ENCODE measurements around the gene DEFB132. TPM values are rescaled to one million over a fixed set of nuclear protein-coding genes. Genes with fewer than 3 reads are reported as not detected.

Gene DEFB132
- total RNA-seq, 4 donors from 2014 or later = not detected

DNA sequence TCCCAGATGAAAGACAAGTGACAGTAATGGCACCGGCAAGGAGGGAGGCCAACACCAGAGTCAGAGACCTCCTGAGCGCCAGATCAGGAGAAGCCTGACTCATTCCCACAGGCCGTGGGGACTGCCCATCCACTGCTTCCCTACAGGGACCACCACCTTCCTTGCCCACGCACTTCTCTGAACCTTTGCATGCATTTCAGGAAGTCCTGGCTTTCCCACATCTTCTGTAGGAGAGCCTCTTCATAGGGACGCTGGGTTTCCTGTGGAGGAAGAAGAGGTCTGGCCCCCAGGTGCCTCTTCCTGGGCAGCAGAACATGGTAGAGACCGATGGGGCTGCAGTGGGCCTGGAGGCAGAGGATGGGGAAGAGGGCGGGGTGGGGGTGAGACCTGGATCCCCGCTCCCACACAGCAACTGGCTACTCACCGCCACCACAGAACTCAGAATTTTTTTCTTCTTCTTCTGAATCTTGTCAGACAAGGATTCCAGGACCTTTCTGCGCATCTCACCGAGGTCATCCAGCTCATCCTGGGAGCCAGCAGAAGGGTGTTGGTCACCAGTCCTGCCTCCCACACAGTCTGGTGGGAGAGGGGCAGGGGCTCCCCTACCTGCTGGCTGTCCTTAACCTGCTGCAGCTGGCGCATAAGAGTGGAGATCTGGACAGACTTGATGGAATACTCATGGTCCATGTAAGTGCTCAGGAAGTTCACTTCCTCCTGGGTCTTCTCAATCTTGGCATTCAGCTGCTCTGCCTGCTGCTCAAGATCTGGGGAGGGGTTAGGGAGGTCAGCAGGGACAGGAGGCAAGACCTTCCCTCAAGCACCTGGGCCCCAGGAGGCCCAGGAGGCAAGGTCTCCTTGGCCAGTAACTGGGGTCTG is 19.3 kb downstream of the DEFB132 start:
- intact Hi-C loops (cut with DNase I; ENCODE audit: low total_unique reads) = no loop called here
- peak in 1 of 2 donors; percentile 74 for DNase-seq (ENCODE audit: low spot score in 2 of 2)
- no peak for TF ChIP-seq POLR2A (IDR thresholded peaks at IDR 0.05)
- TF ChIP-seq, protein P1, sequence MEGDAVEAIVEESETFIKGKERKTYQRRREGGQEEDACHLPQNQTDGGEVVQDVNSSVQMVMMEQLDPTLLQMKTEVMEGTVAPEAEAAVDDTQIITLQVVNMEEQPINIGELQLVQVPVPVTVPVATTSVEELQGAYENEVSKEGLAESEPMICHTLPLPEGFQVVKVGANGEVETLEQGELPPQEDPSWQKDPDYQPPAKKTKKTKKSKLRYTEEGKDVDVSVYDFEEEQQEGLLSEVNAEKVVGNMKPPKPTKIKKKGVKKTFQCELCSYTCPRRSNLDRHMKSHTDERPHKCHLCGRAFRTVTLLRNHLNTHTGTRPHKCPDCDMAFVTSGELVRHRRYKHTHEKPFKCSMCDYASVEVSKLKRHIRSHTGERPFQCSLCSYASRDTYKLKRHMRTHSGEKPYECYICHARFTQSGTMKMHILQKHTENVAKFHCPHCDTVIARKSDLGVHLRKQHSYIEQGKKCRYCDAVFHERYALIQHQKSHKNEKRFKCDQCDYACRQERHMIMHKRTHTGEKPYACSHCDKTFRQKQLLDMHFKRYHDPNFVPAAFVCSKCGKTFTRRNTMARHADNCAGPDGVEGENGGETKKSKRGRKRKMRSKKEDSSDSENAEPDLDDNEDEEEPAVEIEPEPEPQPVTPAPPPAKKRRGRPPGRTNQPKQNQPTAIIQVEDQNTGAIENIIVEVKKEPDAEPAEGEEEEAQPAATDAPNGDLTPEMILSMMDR (IDR thresholded peaks at IDR 0.05) = no peak
- WGBS, 2 donors = 94 to 97% methylated on average over 12 of the region's 12 CpGs
- no peak overlapping the region for H3K4me3 ChIP-seq (ENCODE audit: low read depth, poor library complexity, severe bottlenecking)

DNA sequence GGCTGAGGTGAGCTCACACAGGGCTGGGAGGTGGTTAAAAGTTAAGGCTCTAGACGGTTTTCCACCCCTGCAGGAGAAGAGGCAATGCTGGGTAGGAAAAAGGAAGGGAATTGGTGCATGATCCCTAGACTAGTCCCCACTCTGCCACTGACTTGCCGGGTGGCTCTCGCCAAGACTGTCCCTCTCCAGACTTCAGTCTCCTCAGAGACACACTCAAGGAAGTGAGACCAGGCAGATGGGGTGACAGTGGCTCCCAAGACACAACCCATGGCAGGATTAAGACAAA is 19.9 kb downstream of the DEFB132 start:
- no peak for DNase-seq (ENCODE audit: low spot score in 2 of 2)
- WGBS, 2 donors = 67 to 84% methylated on average over 3 of the region's 3 CpGs
- intact Hi-C loops (cut with DNase I; ENCODE audit: low total_unique reads) = no loop called here
- TF ChIP-seq, protein P1 (IDR thresholded peaks at IDR 0.05) = no peak
- TF ChIP-seq POLR2A (IDR thresholded peaks at IDR 0.05) = no peak
- no peak overlapping the region for H3K4me3 ChIP-seq (ENCODE audit: low read depth, poor library complexity, severe bottlenecking)

DNA sequence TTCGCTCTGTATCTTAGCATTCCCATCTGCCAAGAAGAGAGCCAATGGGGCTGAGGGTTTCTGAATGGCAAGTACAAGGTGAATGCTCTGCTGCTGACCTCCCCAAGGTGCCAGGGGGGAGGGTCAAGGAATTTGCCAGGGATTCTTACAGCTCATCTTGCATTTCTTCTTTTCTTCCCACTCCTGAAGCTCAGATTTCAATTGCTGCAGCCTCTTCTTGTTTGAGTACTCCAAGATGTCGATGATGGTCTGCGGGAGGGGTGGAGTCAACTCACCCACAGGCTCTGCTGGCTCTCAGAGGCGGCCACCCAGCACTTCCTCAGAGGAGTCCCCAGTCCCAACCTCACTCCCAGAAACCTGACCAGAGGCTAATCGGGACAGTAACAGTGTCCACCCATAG is 20.7 kb downstream of the DEFB132 start:
- TF ChIP-seq, protein P1 (IDR thresholded peaks at IDR 0.05) = no peak
- no peak for TF ChIP-seq POLR2A (IDR thresholded peaks at IDR 0.05)
- peak in 1 of 2 donors; percentile 79 for DNase-seq (ENCODE audit: low spot score in 2 of 2)
- intact Hi-C loops (cut with DNase I; ENCODE audit: low total_unique reads) = no loop called here
- H3K4me3 ChIP-seq (ENCODE audit: low read depth, poor library complexity, severe bottlenecking) = no peak overlapping the region
- WGBS, 2 donors = 89 to 90% methylated on average over 5 of the region's 5 CpGs

DNA sequence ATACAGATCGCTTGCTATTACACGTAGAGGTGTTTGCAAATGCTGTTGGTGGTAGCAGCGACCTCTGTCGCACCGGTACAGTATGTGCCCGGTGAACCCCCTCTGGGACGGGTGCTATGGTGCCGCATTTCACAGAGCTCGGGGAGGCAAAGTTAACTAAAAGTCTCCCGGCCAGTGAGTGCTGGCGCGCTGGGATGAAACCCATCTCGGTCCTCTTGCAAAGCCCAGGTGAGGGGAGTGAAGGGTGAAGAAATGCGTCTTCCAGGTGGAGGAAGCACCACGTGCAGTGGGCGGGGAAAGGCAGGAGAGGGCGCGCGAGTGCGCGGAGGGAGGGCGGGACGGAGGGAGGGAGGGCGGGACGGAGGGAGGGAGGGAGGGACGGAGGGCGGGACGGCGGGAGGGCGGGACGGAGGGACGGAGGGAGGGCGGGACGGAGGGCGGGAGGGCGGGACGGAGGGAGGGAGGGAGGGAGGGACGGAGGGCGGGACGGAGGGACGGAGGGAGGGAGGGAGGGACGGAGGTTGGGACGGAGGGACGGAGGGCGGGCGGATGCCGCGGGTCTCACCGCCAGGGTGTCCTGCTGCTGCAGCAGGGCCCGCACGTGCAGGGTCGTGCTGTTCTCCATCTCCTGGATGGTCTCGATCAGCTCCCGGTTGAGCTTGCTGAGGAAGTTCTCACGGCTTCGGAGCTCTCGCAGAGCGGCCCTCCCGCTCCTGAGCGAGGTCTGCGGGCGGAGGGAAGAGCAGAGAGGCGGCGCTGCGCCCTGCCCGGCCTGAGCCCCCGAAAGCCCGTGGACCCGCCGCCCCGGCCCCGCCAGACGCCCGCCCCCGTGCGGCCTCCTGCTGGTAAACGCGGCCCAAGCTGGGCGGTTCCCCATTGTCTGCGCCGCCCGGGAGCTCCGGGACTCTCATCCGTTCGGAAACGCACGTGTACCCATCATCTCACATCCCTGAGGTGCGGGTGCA is 21.4 kb downstream of the DEFB132 start:
- TF ChIP-seq, protein P1 (IDR thresholded peaks at IDR 0.05) = no peak
- TF ChIP-seq POLR2A (IDR thresholded peaks at IDR 0.05) = no peak
- intact Hi-C loops (cut with DNase I; ENCODE audit: low total_unique reads) = no loop called here
- no peak overlapping the region for H3K4me3 ChIP-seq (ENCODE audit: low read depth, poor library complexity, severe bottlenecking)
- DNase-seq (ENCODE audit: low spot score in 2 of 2) = peak in 1 of 2 donors; percentile 84
- 69 to 90% methylated on average over 63 to 68 of the region's 88 CpGs for WGBS, 2 donors

DNA sequence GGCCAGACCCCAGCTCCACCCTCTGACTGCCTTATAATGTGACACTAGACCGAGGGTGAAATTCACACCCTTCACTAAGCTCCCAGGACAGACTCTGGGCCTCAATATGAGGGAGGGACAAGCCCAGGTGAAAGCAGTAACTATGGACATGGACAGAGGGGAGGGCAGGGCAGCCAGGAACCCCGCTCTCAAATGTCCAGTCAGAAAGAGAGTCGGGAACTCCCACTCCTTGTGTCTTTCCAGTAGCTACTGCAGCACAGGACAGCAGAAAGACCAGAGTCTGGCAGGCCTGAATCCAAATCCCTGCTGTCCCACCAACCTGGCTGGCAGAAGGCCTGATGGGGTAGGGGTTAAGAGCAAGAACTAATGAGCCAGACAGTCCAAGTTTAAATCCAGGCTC is 26.6 kb downstream of the DEFB132 start:
- intact Hi-C loops (cut with DNase I; ENCODE audit: low total_unique reads) = no loop called here
- 86 to 87% methylated on average over 3 of the region's 3 CpGs for WGBS, 2 donors
- H3K4me3 ChIP-seq (ENCODE audit: low read depth, poor library complexity, severe bottlenecking) = no peak overlapping the region
- DNase-seq (ENCODE audit: low spot score in 2 of 2) = no peak
- no peak for TF ChIP-seq POLR2A (IDR thresholded peaks at IDR 0.05)
- TF ChIP-seq, protein P1 (IDR thresholded peaks at IDR 0.05) = no peak
